ENCODE results near the gene NRM.
"Not testable (repeated sequence)": the region's sequence is repeated elsewhere in the genome, so short reads cannot be mapped to it uniquely, and the experiment has no call there.

DNA sequence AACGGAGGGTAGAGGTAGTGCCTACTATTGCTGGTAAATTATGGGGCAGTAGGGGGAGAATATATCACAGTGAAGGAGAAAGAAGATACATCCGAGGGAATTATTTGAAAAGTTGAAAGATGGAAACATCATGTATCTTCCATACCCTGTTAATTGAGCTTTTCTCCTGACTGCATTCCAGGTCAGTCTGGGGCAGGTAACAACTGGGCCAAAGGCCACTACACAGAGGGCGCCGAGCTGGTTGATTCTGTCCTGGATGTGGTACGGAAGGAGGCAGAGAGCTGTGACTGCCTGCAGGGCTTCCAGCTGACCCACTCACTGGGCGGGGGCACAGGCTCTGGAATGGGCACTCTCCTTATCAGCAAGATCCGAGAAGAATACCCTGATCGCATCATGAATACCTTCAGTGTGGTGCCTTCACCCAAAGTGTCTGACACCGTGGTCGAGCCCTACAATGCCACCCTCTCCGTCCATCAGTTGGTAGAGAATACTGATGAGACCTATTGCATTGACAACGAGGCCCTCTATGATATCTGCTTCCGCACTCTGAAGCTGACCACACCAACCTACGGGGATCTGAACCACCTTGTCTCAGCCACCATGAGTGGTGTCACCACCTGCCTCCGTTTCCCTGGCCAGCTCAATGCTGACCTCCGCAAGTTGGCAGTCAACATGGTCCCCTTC, 32.5 kb upstream of the NRM start:
- TF ChIP-seq, protein P1, sequence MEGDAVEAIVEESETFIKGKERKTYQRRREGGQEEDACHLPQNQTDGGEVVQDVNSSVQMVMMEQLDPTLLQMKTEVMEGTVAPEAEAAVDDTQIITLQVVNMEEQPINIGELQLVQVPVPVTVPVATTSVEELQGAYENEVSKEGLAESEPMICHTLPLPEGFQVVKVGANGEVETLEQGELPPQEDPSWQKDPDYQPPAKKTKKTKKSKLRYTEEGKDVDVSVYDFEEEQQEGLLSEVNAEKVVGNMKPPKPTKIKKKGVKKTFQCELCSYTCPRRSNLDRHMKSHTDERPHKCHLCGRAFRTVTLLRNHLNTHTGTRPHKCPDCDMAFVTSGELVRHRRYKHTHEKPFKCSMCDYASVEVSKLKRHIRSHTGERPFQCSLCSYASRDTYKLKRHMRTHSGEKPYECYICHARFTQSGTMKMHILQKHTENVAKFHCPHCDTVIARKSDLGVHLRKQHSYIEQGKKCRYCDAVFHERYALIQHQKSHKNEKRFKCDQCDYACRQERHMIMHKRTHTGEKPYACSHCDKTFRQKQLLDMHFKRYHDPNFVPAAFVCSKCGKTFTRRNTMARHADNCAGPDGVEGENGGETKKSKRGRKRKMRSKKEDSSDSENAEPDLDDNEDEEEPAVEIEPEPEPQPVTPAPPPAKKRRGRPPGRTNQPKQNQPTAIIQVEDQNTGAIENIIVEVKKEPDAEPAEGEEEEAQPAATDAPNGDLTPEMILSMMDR (IDR thresholded peaks at IDR 0.05; ENCODE audit: borderline replicate concordance, extremely low read depth, low read length, poor library complexity, severe bottlenecking) = not testable (repeated sequence)
- not testable (repeated sequence) for TF ChIP-seq EZH2 (IDR thresholded peaks at IDR 0.05; ENCODE audit: borderline replicate concordance, low read depth, low read length, severe bottlenecking)
